Stimulated activated CD8-positive, alpha-beta memory T cell treated with anti-CD3 and anti-CD28 coated beads, Interleukin-12 subunit alpha, Interleukin-12 subunit beta, amount 100 ng/mL, for 1 hour (primary cell): Measurements from ENCODE around the gene ACOT11.

ENCODE experiments used
- DNase-seq: peaks from one replicate; pipeline ENCODE4 v3.0.0-alpha.2; 2020; ENCODE audit warnings: low read depth

ACOT11 gene

GRCh38 chr1:54645806-54646676 lies 98.0 kb downstream of the ACOT11 start:
- no peak for DNase-seq

- no peak for DNase-seq
These were observed 101.3 kb downstream of the ACOT11 start for GRCh38 chr1:54649130-54649898.

- DNase-seq = no peak
These were observed 101.9 kb downstream of the ACOT11 start for GRCh38 chr1:54649921-54650320.

- DNase-seq = no peak
These were observed 102.4 kb downstream of the ACOT11 start for GRCh38 chr1:54650417-54650816.

GRCh38 chr1:54651608-54652007 lies 103.6 kb downstream of the ACOT11 start:
- no peak for DNase-seq

GRCh38 chr1:54652168-54652567 lies 104.1 kb downstream of the ACOT11 start:
- DNase-seq = no peak

- no peak for DNase-seq
These were observed 105.0 kb downstream of the ACOT11 start for GRCh38 chr1:54653036-54653435.

- no peak for DNase-seq
These were observed 110.3 kb downstream of the ACOT11 start for GRCh38 chr1:54658164-54658913.
